ENCODE data around the gene C20orf144. TPM values are rescaled to one million over a fixed set of nuclear protein-coding genes. Genes with fewer than 3 reads are reported as not detected.

The C20orf144 gene
- total and polyA plus RNA-seq, 9 of the 15 experiments (the other 6 are each of a cell fraction or from before 2014, with no cell fraction given): 0.04 to 0.23 (median 0.11) TPM; not detected in 2

DNA sequence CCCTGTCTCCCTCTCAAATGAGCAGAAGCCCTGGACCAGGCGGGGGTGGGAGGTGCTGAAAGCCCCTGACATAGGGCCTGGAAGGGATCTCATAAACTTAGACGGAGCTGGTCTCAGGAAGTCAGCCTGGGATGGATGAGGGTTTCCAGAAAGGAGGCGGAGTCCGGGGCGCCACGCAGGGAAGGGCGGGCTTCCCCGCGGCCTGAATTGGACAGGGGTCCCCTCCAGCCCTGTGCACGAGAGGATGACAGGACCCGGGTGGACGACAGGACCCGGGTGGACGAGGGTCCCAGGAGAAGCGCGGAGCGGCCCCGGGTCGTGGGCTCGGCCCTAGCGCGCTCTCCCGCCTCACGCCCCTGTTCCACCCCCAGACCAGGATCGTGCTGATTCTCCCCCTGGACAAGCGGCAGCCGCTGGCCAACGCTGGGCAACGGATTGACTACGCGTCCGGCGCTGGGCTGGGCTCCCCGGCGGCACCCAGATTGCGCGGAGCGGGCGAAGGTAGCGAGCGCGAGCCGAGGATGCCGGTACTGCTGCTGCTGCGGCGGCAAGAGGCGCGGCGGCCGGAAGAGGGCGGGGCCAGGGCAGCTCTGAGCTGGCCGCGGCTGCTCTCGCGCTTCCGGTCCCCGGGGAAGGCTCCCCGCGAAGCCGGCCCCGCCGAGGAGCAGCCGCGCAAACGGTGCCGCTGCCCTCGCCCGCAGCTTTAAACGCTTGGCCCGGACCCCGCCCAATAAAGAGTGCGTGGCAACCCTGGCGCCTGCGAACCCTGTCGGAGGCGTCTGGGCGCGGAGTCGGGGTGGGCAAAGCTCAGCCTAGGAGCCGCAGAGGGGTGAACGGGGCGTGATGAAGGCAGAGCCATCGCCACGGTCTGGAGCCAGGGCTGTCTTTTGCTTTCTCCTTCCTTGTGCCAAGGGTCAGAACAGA lies 1.3 kb downstream of the C20orf144 start:
- Histone ChIP-seq H3K4me2 (ENCODE audit: insufficient read depth, low read length) (peak overlapping the region; percentile 85), H3K27ac (ENCODE audit: extremely low read depth, low read depth, low read length) (peak overlapping the region; percentile 82), H3K4me3 (peak overlapping the region; percentile 81), H3K27me3 (ENCODE audit: control insufficient read depth in 2 of 2, insufficient read depth in 2 of 2, low read length in 2 of 2) (no peaks in the 10 kb centered on the region), H3K9me1 (ENCODE audit: control insufficient read depth, insufficient read depth, low read length) (no peaks in the 10 kb centered on the region), H4K20me1 (replicated peaks; ENCODE audit: control insufficient read depth, insufficient read depth, low read length) (peaks cover 11% of the 10 kb centered on the region; the same call in 1 of the 2 replicates), H2AFZ (ENCODE audit: low read depth, low read length) (peak overlapping the region; percentile 81), H3K4me1 (replicated peaks in 1 of 2; ENCODE audit: control insufficient read depth in 2 of 2, insufficient read depth in 2 of 2, low read length in 2 of 2) (peaks cover 21 to 71% of the 10 kb centered on the region in 2 experiments; a peak in 4 of 5 replicates), H3K9ac (ENCODE audit: insufficient read depth in 1 of 2, low read depth in 2 of 2, low read length in 2 of 2) (peak overlapping the region; percentile 80 to 90), H3K36me3 (ENCODE audit: control insufficient read depth, insufficient read depth, low read length) (peaks cover 45% of the 10 kb centered on the region; the same call in 2 of the 3 replicates), H3K9me3 (replicated peaks; ENCODE audit: control insufficient read depth, insufficient read depth, low read depth, low read length) (no peaks in the 10 kb centered on the region), H3K79me2 (ENCODE audit: control insufficient read depth, insufficient read depth, low read length) (peaks cover 18% of the 10 kb centered on the region)
- in situ Hi-C loops (cut with MboI) (no loop called here), intact Hi-C loops (cut with micrococcal nuclease) (no loop called here)
- peak; percentile 80 for FAIRE-seq
- DNase-seq (ENCODE audit: extremely low read depth in 1 of 4, low spot score in 3 of 4): peak; percentile 84 to 90 (median 86)
- peak; percentile 87 for ATAC-seq
- ChIA-PET CTCF (ENCODE audit: low intra/inter-chr PET ratio) (no interaction called here), POLR2A (interaction anchor here (0.6 to 5.4 kb wide), 12 partner anchors 8 to 1034 kb away, joined by 3 to 51 read pairs (median 4); no protein-coding TSS in a partner anchor)
- no TSS peak for BruUV-seq (replicated peaks)
- 1% methylated on average over 69 of the region's 84 CpGs for WGBS (ENCODE audit: insufficient coverage, low coverage, missing lambda C conversion rate)
- TF ChIP-seq SREBF1 (IDR thresholded peaks at IDR 0.05; ENCODE audit: borderline replicate concordance, low read depth, low read length) (no peak), GTF2E2 (tag; IDR thresholded peaks at IDR 0.05) (no peak), LARP7 (IDR thresholded peaks at IDR 0.05) (no peak), SMC3 (conservative IDR thresholded peaks at IDR 0.05; ENCODE audit: insufficient read depth, low read depth, low read length) (no peak), LCOR (CRISPR knock-in tag; IDR thresholded peaks at IDR 0.05) (peak; percentile 11; the same call in 1 of the 2 replicates), SMAD4 (CRISPR knock-in tag; conservative IDR thresholded peaks at IDR 0.05) (0 out of 2 replicates have a peak, but pooled peaks have one; percentile 46), TCF3 (CRISPR knock-in tag; IDR thresholded peaks at IDR 0.05) (no peak; the same call in 1 of the 2 replicates), BACH1 (tag; IDR thresholded peaks at IDR 0.05) (no peak)
- TF ChIP-seq, protein P1, sequence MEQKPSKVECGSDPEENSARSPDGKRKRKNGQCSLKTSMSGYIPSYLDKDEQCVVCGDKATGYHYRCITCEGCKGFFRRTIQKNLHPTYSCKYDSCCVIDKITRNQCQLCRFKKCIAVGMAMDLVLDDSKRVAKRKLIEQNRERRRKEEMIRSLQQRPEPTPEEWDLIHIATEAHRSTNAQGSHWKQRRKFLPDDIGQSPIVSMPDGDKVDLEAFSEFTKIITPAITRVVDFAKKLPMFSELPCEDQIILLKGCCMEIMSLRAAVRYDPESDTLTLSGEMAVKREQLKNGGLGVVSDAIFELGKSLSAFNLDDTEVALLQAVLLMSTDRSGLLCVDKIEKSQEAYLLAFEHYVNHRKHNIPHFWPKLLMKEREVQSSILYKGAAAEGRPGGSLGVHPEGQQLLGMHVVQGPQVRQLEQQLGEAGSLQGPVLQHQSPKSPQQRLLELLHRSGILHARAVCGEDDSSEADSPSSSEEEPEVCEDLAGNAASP (IDR thresholded peaks at IDR 0.05): no peak
- TF ChIP-seq, protein P2, sequence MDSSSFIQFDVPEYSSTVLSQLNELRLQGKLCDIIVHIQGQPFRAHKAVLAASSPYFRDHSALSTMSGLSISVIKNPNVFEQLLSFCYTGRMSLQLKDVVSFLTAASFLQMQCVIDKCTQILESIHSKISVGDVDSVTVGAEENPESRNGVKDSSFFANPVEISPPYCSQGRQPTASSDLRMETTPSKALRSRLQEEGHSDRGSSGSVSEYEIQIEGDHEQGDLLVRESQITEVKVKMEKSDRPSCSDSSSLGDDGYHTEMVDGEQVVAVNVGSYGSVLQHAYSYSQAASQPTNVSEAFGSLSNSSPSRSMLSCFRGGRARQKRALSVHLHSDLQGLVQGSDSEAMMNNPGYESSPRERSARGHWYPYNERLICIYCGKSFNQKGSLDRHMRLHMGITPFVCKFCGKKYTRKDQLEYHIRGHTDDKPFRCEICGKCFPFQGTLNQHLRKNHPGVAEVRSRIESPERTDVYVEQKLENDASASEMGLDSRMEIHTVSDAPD (CRISPR knock-in tag; IDR thresholded peaks at IDR 0.05): no peak
- TF ChIP-seq, protein P3, sequence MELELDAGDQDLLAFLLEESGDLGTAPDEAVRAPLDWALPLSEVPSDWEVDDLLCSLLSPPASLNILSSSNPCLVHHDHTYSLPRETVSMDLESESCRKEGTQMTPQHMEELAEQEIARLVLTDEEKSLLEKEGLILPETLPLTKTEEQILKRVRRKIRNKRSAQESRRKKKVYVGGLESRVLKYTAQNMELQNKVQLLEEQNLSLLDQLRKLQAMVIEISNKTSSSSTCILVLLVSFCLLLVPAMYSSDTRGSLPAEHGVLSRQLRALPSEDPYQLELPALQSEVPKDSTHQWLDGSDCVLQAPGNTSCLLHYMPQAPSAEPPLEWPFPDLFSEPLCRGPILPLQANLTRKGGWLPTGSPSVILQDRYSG (tag; conservative IDR thresholded peaks at IDR 0.05; ENCODE audit: low read depth): no peak
- TF ChIP-seq, protein P4, sequence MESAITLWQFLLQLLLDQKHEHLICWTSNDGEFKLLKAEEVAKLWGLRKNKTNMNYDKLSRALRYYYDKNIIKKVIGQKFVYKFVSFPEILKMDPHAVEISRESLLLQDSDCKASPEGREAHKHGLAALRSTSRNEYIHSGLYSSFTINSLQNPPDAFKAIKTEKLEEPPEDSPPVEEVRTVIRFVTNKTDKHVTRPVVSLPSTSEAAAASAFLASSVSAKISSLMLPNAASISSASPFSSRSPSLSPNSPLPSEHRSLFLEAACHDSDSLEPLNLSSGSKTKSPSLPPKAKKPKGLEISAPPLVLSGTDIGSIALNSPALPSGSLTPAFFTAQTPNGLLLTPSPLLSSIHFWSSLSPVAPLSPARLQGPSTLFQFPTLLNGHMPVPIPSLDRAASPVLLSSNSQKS (CRISPR knock-in tag; IDR thresholded peaks at IDR 0.05): no peak

All from K562 (cell line).